ENCODE results near the gene TSPAN14. TPM values are rescaled to one million over a fixed set of nuclear protein-coding genes. Genes with fewer than 3 reads are reported as not detected.
"Not testable (repeated sequence)": the region's sequence is repeated elsewhere in the genome, so short reads cannot be mapped to it uniquely, and the experiment has no call there.

Gene TSPAN14
- total RNA-seq, 2 donors from 2014 or later = 83.5 to 91.7 TPM

DNA sequence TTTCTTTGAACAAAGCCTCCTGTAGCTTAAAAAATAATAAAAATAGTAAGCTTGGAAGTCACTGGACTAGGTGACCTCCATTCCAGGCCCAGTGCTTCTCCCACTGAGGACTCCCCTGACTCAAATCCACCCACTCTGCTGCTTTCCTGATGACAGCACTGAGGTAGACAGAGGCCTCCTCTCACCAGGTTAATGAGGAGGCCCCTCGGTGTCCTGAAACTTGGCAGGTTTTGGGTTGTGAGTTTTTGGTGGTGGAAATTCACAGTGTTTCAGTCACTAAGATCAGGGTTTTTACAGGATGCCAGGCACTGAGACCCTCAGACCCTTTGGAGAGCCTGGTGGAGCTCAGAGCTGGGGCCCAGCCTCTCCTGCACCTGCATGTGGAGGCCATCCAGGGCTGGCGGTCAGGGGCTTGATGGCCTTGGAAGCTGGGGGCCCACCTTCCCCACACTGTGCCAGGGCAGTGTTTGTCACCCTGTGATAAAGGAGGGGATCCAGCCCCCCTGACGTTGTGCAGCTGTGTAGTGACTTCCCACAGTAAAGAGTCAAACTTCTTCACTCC lies 19.1 kb downstream of the TSPAN14 start:
- H3K4me3 ChIP-seq = no peak overlapping the region
- TF ChIP-seq, protein P1, sequence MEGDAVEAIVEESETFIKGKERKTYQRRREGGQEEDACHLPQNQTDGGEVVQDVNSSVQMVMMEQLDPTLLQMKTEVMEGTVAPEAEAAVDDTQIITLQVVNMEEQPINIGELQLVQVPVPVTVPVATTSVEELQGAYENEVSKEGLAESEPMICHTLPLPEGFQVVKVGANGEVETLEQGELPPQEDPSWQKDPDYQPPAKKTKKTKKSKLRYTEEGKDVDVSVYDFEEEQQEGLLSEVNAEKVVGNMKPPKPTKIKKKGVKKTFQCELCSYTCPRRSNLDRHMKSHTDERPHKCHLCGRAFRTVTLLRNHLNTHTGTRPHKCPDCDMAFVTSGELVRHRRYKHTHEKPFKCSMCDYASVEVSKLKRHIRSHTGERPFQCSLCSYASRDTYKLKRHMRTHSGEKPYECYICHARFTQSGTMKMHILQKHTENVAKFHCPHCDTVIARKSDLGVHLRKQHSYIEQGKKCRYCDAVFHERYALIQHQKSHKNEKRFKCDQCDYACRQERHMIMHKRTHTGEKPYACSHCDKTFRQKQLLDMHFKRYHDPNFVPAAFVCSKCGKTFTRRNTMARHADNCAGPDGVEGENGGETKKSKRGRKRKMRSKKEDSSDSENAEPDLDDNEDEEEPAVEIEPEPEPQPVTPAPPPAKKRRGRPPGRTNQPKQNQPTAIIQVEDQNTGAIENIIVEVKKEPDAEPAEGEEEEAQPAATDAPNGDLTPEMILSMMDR (IDR thresholded peaks at IDR 0.05) = no peak
- no peak for DNase-seq
- H3K27ac ChIP-seq = no peak overlapping the region
- no peaks in the 10 kb centered on the region for H3K27me3 ChIP-seq
- H3K4me1 ChIP-seq = peaks cover 4% of the 10 kb centered on the region
- no peak overlapping the region for H3K9ac ChIP-seq (ENCODE audit: low read depth in 2 of 2, low read length in 2 of 2)
- H3K9me3 ChIP-seq = no peaks in the 10 kb centered on the region
- intact Hi-C loops (cut with DNase I) = no loop called here
- H3K36me3 ChIP-seq = no peaks in the 10 kb centered on the region

DNA sequence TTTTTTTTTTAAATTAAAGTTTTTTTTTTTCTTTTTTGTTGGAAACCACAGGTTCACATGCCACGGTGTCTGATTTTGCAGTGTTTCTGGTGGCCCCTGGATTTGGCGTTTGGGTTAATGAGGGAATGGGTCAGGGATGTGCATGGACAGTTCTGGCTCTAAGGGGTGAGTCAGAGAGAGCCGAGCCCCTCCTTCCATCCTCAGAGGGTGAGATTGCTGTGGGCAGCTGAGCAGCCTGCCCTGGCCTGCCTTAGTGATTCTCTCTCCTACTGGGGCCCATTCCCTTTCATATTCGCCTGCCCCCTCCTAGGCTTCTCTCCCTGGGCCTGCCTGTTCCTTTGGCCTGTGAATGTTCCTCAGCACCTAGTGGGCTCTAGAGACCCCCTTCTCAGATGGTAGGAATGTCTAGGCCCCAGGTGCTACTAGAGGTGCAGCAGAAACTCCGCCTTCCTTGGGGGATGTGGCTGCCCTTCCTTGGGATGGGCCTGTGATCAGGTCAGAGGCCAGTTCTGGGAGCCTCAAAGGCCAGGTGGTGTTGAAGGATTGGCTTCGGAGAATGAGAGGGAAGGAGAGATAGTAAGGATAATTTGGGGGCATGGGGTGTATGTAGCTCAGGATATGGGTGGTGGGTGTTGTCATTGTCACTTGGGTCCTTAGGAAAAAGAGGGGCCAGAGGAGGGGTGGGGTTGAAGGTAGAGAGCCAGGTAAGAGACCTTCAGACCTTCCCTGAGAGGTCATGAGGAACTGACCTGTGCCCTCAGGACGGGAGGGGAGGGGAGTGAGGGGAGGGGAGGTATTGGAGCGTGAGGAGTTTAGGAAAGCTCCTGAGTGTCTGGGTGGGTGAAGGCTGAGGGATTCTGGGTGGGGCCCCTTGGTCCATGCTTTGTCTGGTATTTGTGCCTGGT lies 19.8 kb downstream of the TSPAN14 start:
- H3K9ac ChIP-seq (ENCODE audit: low read depth in 2 of 2, low read length in 2 of 2) = no peak overlapping the region
- intact Hi-C loops (cut with DNase I) = no loop called here

DNA sequence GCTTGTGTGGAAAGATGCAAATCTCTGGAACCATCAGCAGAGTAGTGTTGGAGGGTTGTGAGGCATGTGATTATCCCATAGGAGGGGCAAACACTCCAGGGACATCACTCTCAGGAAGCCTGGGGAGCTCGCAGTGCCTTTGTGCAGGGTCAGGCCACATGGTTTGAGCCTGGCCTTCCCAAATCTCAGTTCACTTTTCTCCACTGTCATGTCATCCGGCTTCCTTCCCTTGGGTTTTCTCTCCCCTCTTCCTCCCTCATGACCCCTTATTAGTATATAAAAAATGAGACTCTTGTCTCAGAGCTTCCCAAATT lies 20.4 kb downstream of the TSPAN14 start:
- no peaks in the 10 kb centered on the region for H3K27me3 ChIP-seq
- no peaks in the 10 kb centered on the region for H3K9me3 ChIP-seq
- DNase-seq = no peak
- H3K4me3 ChIP-seq = no peak overlapping the region
- H3K27ac ChIP-seq = no peak overlapping the region
- peaks cover 4% of the 10 kb centered on the region for H3K4me1 ChIP-seq
- TF ChIP-seq, protein P1 (IDR thresholded peaks at IDR 0.05) = no peak
- no peak overlapping the region for H3K9ac ChIP-seq (ENCODE audit: low read depth in 2 of 2, low read length in 2 of 2)
- H3K36me3 ChIP-seq = no peaks in the 10 kb centered on the region
- intact Hi-C loops (cut with DNase I) = no loop called here

More for the DNA sequence above, 19.8 kb downstream of the TSPAN14 start:
- H3K27me3 ChIP-seq = no peaks in the 10 kb centered on the region
- H3K4me1 ChIP-seq = peaks cover 4% of the 10 kb centered on the region
- no peak overlapping the region for H3K27ac ChIP-seq
- no peaks in the 10 kb centered on the region for H3K9me3 ChIP-seq
- H3K4me3 ChIP-seq = no peak overlapping the region
- no peaks in the 10 kb centered on the region for H3K36me3 ChIP-seq
- TF ChIP-seq, protein P1 (IDR thresholded peaks at IDR 0.05) = no peak
- no peak for DNase-seq

DNA sequence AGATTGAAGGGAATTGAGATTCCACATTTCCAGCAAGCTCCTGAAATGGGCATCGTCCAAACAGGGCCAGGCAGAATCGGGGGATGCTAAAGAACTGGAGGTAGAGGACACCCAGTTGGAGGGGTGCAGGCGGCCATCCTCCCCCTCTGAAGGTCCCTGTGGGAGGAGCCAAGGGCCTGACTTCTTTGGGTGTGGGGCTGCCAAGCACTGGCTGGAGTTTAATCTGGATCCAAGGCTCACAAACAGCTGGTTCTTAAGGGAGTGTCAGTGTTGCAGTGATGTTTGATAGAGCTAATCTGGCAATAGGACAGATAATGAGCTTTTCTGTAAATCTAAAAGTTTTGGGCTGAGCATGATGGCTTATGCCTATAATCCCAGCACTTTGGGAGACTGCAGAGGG lies 20.8 kb downstream of the TSPAN14 start:
- no peak for DNase-seq
- Histone ChIP-seq H3K27me3 (no peaks in the 10 kb centered on the region), H3K36me3 (no peaks in the 10 kb centered on the region), H3K9ac (ENCODE audit: low read depth in 2 of 2, low read length in 2 of 2) (no peak overlapping the region), H3K9me3 (no peaks in the 10 kb centered on the region), H3K4me3 (no peak overlapping the region), H3K4me1 (peaks cover 4% of the 10 kb centered on the region), H3K27ac (no peak overlapping the region)
- TF ChIP-seq, protein P1 (IDR thresholded peaks at IDR 0.05) = no peak
- intact Hi-C loops (cut with DNase I) = no loop called here

DNA sequence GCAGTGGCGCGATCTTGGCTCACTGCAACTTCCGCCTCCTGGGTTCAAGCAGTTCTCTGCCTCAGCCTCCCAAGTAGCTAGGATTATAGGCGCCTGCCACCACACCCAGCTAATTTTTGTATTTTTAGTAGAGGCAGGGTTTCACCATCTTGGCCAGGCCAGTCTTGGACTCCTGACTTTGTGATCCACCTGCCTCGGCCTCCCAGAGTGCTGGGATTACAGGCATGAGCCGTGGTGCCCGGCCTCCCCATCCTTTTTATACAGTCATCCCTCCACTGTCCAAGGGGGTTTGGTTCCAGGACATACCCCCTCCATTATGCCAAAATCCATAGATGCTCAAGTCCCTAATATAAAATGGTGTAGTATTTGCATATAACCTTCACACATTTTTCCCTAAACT lies 21.5 kb downstream of the TSPAN14 start:
- H3K27ac ChIP-seq; H3K4me3 ChIP-seq; H3K9me3 ChIP-seq; H3K27me3 ChIP-seq; intact Hi-C loops (cut with DNase I); H3K4me1 ChIP-seq; H3K9ac ChIP-seq (ENCODE audit: low read depth in 2 of 2, low read length in 2 of 2); DNase-seq; H3K36me3 ChIP-seq: not testable (repeated sequence)

DNA sequence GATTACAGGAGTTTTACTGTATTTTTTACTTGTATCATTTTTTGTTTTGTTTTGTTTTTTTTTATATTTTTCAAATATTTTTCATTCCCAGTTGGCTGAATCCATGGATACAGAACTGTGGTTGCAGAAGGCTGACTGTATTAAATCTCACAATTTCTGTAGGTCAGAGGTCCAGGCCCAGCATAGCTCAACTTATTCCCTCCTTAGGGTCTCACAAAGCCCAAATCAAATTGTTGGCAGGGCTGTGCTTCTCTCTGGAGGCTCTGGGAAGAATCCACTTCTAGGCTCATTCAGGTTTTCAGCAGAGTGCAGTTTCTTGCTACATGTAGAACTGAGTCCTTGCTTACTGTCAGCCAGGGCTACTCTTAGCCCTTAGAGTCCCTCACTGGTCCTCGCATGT lies 22.6 kb downstream of the TSPAN14 start:
- intact Hi-C loops (cut with DNase I) = no loop called here
- H3K9me3 ChIP-seq = no peaks in the 10 kb centered on the region
- no peak overlapping the region for H3K27ac ChIP-seq
- TF ChIP-seq, protein P1 (IDR thresholded peaks at IDR 0.05) = no peak
- H3K36me3 ChIP-seq = no peaks in the 10 kb centered on the region
- H3K9ac ChIP-seq (ENCODE audit: low read depth in 2 of 2, low read length in 2 of 2) = no peak overlapping the region
- H3K4me1 ChIP-seq = peaks cover 4% of the 10 kb centered on the region
- H3K4me3 ChIP-seq = no peak overlapping the region
- no peaks in the 10 kb centered on the region for H3K27me3 ChIP-seq
- DNase-seq = no peak

Data from colonic mucosa (tissue), 4 donors.